SK-N-MC (cell line): ENCODE results near the gene TTC28.

Experiments used
- DNase-seq: peaks from one replicate; pipeline ENCODE4 v3.0.0-alpha.2; 2011; ENCODE audit warnings: low read depth, low spot score
- H3K27ac ChIP-seq: fragments of 200-600 bp; sonication (generic); 2 replicates; pipeline ENCODE4 v1.5.1; 2016; ENCODE audit warnings: mixed run types
- H3K36me3 ChIP-seq: fragments of 200-600 bp; sonication (generic); 2 replicates; pipeline ENCODE4 v1.6.1; 2017; ENCODE audit warnings: antibody characterized with exemption, low read length, mixed read lengths; ENCODE audit not compliant: insufficient read depth
- H3K4me3 ChIP-seq: fragments of 200-600 bp; sonication (generic); 2 replicates; pipeline ENCODE4 v1.5.1; 2016
- H3K9ac ChIP-seq: fragments of 200-600 bp; sonication (generic); 2 replicates; pipeline ENCODE4 v1.8.0; 2017; ENCODE audit warnings: mixed run types, mixed read lengths; ENCODE audit not compliant: insufficient read length
- H3K9me3 ChIP-seq: fragments of 200-600 bp; sonication (generic); 2 replicates; pipeline ENCODE4 v1.6.1; 2017; ENCODE audit warnings: low read depth, mild to moderate bottlenecking, antibody characterized with exemption, low read length, moderate library complexity, mixed read lengths
- EZH2 ChIP-seq: fragments of 200-600 bp; sonication (generic); IDR thresholded peaks from one replicate; pipeline ENCODE4 v1.6.1; 2017; ENCODE audit warnings: antibody characterized with exemption
- FOXP2 ChIP-seq: optimal IDR thresholded peaks from 2 replicates; pipeline ENCODE3; 2011; ENCODE audit warnings: mild to moderate bottlenecking, moderate library complexity; ENCODE audit not compliant: insufficient read depth; ENCODE audit errors: extremely low read length, control extremely low read depth
- POLR2AphosphoS5 ChIP-seq: IDR thresholded peaks from 2 replicates; pipeline ENCODE4 v1.6.1; 2012; ENCODE audit warnings: mild to moderate bottlenecking, low read depth, low read length, borderline replicate concordance

Gene TTC28

GRCh38 chr22:28014211-28015045 lies 665.2 kb downstream of the TTC28 start:
- Histone ChIP-seq H3K4me3 (no peak overlapping the region), H3K9ac (no peak overlapping the region), H3K36me3 (no peaks in the 10 kb centered on the region), H3K9me3 (no peaks in the 10 kb centered on the region), H3K27ac (no peak overlapping the region)
- DNase-seq, result no peak
- no peak for TF ChIP-seq EZH2
- TF ChIP-seq POLR2AphosphoS5, result no peak
- TF ChIP-seq FOXP2, result no peak

DNA sequence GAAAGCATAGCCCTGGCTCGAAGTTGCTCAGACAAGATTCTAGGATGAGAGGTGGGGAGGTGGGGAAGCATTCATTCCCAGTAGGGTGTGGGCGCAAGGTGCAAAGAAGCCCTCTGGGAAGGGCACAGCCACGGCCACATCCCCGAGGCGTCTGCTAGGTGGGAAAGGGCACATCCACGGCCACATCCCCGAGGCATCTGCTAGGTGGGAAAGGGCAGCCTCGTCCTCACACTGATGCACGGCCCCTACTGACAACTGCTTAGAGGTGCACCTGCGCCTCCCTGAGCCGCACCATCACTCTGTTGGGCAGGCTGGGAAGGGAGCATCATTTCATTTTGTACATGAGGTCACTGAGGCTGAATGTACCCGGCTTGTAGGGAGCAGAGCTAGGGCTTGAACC lies 666.0 kb downstream of the TTC28 start:
- Histone ChIP-seq H3K9me3 (no peaks in the 10 kb centered on the region), H3K9ac (no peak overlapping the region), H3K36me3 (no peaks in the 10 kb centered on the region), H3K4me3 (no peak overlapping the region), H3K27ac (no peak overlapping the region)
- DNase-seq, result no peak
- TF ChIP-seq EZH2 (no peak), FOXP2 (no peak), POLR2AphosphoS5 (no peak)

DNA sequence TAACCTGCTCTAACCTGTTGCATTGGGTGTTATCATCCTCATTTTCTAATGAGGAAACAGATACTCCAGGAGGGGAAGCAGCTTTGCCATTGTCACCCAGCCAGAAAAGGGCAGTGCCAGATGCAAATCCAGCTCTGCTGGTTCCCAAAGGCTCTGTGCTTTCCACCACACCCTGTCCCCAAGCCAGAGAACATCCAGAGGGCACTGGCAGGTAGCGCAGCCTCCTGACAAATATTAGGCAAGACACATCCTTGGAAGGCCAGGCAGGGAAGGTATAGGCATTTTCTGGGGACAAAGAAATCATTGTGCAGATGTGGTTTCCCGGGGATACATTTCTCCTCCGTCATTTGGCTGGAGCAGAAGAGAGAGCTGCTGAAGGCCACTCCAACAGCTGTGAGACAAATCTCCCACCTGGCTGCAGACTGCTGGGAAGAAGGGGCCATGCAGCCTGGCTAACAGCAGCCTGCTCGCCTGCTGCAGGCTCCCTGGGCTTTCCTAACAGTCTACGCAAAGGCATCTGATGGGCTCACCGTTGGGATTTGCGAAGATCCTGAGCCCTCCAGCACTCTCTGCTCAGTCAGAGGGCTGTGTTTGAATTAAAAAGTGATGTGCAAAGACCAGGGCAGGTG lies 666.7 kb downstream of the TTC28 start:
- Histone ChIP-seq H3K9ac (no peak overlapping the region), H3K9me3 (no peaks in the 10 kb centered on the region), H3K36me3 (no peaks in the 10 kb centered on the region), H3K27ac (no peak overlapping the region), H3K4me3 (no peak overlapping the region)
- no peak for TF ChIP-seq FOXP2
- TF ChIP-seq EZH2, result no peak
- no peak for TF ChIP-seq POLR2AphosphoS5
- no peak for DNase-seq

DNA sequence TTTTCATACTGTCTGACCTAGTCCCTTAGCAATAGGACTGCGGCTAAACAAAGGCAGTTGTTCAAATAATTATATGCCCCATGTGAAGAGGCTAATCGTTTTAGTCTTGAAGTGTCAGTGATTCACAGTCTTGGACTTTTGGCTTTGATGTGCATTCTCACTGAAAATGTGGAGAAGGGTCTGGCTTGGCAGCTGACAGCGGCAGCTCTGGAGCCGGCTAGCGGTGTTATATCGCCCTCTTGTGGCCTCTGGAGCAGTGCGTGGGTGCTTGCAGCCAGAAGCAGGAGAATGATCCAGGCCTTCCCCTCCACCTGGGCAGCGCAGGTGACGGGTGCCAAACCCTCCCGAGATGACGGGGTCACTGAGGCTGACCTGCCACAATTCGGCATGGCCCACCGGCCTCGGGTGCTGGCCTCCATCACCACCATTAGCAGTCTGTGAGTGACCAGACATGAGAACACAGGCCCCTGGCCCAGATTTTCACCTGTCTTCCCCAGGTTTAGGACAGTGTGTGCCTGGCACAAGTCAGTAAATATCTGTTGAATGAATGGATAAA lies 670.3 kb downstream of the TTC28 start:
- Histone ChIP-seq H3K9ac (no peak overlapping the region), H3K4me3 (no peak overlapping the region), H3K36me3 (no peaks in the 10 kb centered on the region), H3K9me3 (no peaks in the 10 kb centered on the region), H3K27ac (no peak overlapping the region)
- TF ChIP-seq EZH2, result no peak
- no peak for TF ChIP-seq FOXP2
- TF ChIP-seq POLR2AphosphoS5, result no peak
- DNase-seq, result peak; percentile 20

GRCh38 chr22:28008649-28009048 lies 671.0 kb downstream of the TTC28 start:
- Histone ChIP-seq H3K9ac (no peak overlapping the region), H3K9me3 (no peaks in the 10 kb centered on the region), H3K4me3 (no peak overlapping the region), H3K27ac (no peak overlapping the region), H3K36me3 (no peaks in the 10 kb centered on the region)
- TF ChIP-seq POLR2AphosphoS5 (no peak), FOXP2 (no peak), EZH2 (no peak)
- no peak for DNase-seq

DNA sequence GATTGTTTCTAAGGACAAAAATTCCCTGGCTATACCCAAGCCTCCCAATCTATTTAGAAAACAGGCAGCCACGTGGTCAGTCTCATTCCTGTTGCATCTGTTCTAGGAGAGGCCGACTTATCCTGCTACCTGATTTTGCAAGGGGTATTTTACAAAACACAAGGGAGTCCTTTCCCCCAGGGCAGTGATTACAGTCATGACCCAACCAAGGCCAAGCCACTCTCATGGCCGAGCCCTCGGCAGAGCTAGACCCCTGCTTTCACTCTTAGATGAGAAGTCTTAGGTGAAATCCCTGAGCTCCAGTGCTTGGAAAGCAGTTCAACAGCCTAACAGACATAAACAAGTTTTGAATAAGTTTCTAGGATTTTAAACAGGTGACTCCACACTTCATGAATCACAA lies 671.6 kb downstream of the TTC28 start:
- Histone ChIP-seq H3K4me3 (no peak overlapping the region), H3K27ac (no peak overlapping the region), H3K36me3 (no peaks in the 10 kb centered on the region), H3K9ac (no peak overlapping the region), H3K9me3 (no peaks in the 10 kb centered on the region)
- no peak for DNase-seq
- TF ChIP-seq FOXP2 (no peak), POLR2AphosphoS5 (no peak), EZH2 (no peak)

DNA sequence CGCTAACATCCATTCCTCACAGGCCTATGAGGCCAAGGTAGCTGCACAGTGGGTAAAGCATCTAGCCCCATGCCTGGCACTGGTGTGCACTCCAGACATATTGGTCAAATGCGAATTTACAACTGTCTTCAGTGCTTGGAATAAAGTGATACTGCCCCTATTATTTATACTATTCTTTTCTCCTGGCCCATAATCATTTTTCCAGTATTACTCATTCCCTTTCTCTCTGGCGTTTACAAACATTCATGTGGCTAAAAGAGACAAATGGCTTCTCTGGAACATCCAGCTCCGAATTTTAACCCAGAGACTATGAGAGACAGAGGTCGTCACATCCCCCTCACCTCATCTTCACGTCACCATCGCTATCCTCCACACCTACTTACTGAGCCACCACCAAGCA lies 673.4 kb downstream of the TTC28 start:
- Histone ChIP-seq H3K9ac (no peak overlapping the region), H3K9me3 (no peaks in the 10 kb centered on the region), H3K27ac (no peak overlapping the region), H3K4me3 (no peak overlapping the region), H3K36me3 (no peaks in the 10 kb centered on the region)
- TF ChIP-seq FOXP2 (no peak), POLR2AphosphoS5 (no peak), EZH2 (no peak)
- DNase-seq, result no peak

DNA sequence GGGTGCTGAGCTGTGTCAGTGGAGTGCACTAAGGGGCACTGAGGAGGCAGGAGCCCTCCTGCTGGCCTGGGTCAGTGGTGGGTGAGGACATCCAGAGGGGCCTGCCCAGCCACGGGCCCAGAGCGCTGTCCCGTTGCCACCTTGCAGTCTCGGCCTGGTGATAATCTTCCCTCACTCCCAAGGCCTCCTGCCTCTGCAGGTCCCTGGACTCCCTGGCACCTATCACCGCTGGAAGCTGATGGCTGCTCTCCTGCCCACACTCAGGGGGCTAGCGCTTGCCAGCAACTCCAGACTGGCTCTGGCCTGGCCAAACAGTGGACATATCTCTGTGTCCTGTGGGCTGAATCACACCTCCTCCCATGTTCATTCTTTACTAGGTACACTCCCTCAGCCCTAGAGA lies 674.1 kb downstream of the TTC28 start:
- no peaks in the 10 kb centered on the region for H3K36me3 ChIP-seq
- H3K27ac ChIP-seq, result no peak overlapping the region
- H3K9ac ChIP-seq, result no peak overlapping the region
- H3K9me3 ChIP-seq, result no peaks in the 10 kb centered on the region
- TF ChIP-seq POLR2AphosphoS5 (no peak), FOXP2 (no peak), EZH2 (no peak)
- no peak for DNase-seq
- H3K4me3 ChIP-seq, result no peak overlapping the region
